Bronchial epithelial cell (primary cell): ENCODE results near the gene CREB3L4. TPM values are rescaled to one million over a fixed set of nuclear protein-coding genes. Genes with fewer than 3 reads are reported as not detected.

ENCODE experiments used
- DNase-seq: peaks from one replicate; pipeline ENCODE4 v3.0.0-alpha.2; 2010; ENCODE audit warnings: low read depth
- FAIRE-seq: peaks from 2 replicates; lab custom pipeline; 2011; peaks lifted over from hg19 to GRCh38; lab: Jason Lieb, UNC
- H3K27me3 ChIP-seq: 2 replicates; pipeline ENCODE4 v1.5.1; 2011; ENCODE audit warnings: low read length; ENCODE audit not compliant: control insufficient read depth, insufficient read depth
- H3K36me3 ChIP-seq: 2 replicates; pipeline ENCODE4 v1.5.1; 2011; ENCODE audit warnings: low read length; ENCODE audit not compliant: control insufficient read depth, insufficient read depth
- H3K4me3 ChIP-seq: 2 replicates; pipeline ENCODE4 v1.5.1; 2011; ENCODE audit warnings: mild to moderate bottlenecking, low read depth, low read length, control low read depth
- CTCF ChIP-seq: IDR thresholded peaks from 2 replicates; pipeline ENCODE4 v1.5.1; 2011; ENCODE audit warnings: mild to moderate bottlenecking, moderate library complexity, low read length, control low read depth, inconsistent platforms; ENCODE audit not compliant: insufficient read depth, severe bottlenecking
- total RNA-seq: library from RNA; depleted of rRNA; stranded (reverse); fragments of >200 nt; gene quantifications from 2 replicates; pipeline ENCODE4 v1.2.1, GENCODE V29; 2014

Gene CREB3L4
- total RNA-seq, 1 donor from 2014 or later: 7.1 TPM

DNA sequence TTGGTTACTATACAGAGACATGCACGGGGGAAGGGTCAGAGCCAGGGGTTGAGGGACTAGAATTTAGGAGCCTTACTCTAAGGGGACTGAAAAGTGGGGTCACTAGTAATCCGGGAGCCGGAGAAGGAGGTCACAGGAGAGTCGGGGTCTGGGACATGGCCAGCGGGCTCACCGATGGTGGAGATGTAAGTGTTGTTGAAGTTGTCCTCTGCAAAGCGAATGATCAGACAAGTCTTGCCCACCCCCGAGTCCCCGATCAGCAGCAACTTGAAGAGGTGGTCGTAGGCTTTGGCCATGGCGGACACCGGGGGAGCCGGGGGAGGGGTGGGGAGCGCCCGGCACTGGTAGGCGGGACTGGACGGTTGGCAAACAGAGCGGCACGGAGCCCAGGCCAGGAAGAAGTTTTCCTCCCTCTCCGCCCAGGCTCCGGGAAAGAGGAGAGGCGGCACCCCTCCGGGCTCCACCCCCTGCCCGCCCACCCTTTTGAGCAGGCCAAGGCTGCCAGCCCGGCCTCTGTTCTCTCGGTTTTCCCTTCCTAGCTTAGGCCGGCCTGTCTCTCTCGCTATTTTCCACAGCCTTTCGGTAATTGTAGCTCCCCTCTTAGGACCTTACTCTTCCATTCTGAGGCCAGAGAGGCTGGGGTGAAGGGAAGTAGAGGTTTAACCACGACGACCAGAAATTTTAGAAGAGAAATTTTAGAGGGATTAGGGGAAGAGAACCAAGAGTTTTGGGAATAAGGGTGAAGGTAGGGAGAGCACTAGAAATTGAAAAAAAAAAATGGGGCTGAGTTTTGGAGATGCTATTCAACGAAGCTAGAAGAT lies 18.4 kb downstream of the CREB3L4 start, which contains the start of gene RAB13:
RAB13 (minus strand) TSS at position 399 of the 821 bp plus-strand sequence; CDS start at position 296, 103 bp downstream.
- FAIRE-seq (no peak), DNase-seq (peak; percentile 71)
- Histone ChIP-seq H3K36me3 (peaks cover 4% of the 10 kb centered on the region), H3K4me3 (peak within 1 kb of the TSS; percentile 37), H3K27me3 (no peaks in the 10 kb centered on the region)
- no peak for TF ChIP-seq CTCF

DNA sequence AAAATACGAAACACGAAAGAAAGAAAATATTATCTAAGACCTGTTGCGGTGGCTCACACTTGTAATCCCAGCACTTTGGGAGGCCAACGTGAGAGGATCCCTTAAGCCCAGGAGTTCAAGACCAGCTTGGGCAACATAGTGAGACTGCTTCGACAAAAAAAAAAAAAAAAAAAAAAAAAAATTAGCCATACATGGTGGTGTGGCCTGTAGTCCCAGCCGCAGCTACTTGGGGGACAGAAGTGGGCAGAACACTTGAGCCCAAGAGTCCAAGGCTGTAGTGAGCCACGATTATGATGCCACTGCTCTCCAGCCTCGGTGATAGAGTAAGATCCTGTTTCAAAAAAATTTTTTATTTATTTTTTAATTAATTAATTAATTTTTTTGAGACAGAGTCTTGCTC lies 19.9 kb downstream of the CREB3L4 start:
- FAIRE-seq (no peak), DNase-seq (no peak)
- Histone ChIP-seq H3K27me3 (no peaks in the 10 kb centered on the region), H3K4me3 (no peak overlapping the region), H3K36me3 (peaks cover 8% of the 10 kb centered on the region)
- TF ChIP-seq CTCF: no peak

DNA sequence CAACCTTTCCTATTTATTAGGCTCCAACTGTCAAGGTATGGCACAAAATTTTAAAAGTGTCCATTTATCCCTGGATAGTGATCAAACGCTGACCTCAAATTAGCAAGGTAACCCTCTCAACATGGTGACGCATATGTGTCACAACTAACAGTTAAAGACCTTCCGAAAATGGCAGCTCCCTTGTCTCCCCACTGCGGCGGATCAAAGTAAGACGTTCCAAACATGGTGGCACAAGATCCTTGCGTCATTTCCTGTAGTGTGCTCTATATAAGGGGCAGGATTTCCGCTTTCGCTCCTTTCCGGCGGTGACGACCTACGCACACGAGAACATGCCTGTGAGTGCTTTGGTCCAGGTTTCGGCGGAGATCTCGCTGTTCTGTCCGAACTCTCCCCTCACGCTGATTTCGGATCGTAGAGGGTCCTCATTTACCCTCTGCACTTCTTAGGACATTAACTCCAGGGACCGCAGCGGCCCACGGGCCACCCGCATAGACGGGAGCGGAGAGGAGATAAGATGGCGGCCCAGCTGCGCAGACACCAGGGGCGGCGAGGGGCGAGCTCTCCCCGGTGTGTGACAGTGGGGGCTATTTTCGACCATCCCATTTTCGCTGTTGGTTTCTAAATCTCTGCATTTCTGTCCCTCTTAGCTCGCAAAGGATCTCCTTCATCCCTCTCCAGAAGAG lies 22.9 kb downstream of the CREB3L4 start, which contains the start of gene RPS27:
RPS27 (plus strand) TSS at position 295 of the 683 bp plus-strand sequence; CDS start at position 330, 35 bp downstream.
- FAIRE-seq: peak; percentile 79
- peak; percentile 95 for DNase-seq
- H3K27me3 ChIP-seq: no peaks in the 10 kb centered on the region
- H3K4me3 ChIP-seq: peak within 1 kb of the TSS; percentile 69
- H3K36me3 ChIP-seq: peaks cover 7% of the 10 kb centered on the region
- no peak for TF ChIP-seq CTCF

GRCh38 chr1:153991151-153991630 lies 23.5 kb downstream of the CREB3L4 start:
- peak overlapping the region; percentile 69 for H3K4me3 ChIP-seq
- H3K36me3 ChIP-seq: peaks cover 7% of the 10 kb centered on the region
- H3K27me3 ChIP-seq: no peaks in the 10 kb centered on the region
- TF ChIP-seq CTCF: no peak
- no peak for DNase-seq
- FAIRE-seq: no peak

GRCh38 chr1:153991806-153992205 lies 24.1 kb downstream of the CREB3L4 start:
- DNase-seq (no peak), FAIRE-seq (no peak)
- Histone ChIP-seq H3K27me3 (no peaks in the 10 kb centered on the region), H3K36me3 (peaks cover 7% of the 10 kb centered on the region), H3K4me3 (peak overlapping the region; percentile 69)
- TF ChIP-seq CTCF: no peak
